DOHH2 (cell line): ENCODE measurements around the gene LSAMP.

Experiments used
- H3F3A ChIP-seq: fragments of 200-600 bp; sonication (generic), shearing (Covaris generic); 2 replicates; pipeline ENCODE4 v1.6.0; 2016; ENCODE audit warnings: antibody characterized with exemption, mild to moderate bottlenecking; ENCODE audit not compliant: control insufficient read depth, insufficient read depth
- H3K27ac ChIP-seq: fragments of 200-600 bp; sonication (generic); 2 replicates; pipeline ENCODE4 v1.5.1; 2014; ENCODE audit warnings: low read depth, mild to moderate bottlenecking, low read length, moderate library complexity
- H3K27me3 ChIP-seq: fragments of 200-600 bp; sonication (generic); 2 replicates; pipeline ENCODE4 v1.6.1; 2014; ENCODE audit warnings: mild to moderate bottlenecking, low read length, mixed read lengths; ENCODE audit not compliant: control insufficient read depth
- H3K36me3 ChIP-seq: fragments of 200-600 bp; sonication (generic); 2 replicates; pipeline ENCODE4 v1.6.1; 2014; ENCODE audit warnings: mild to moderate bottlenecking, low read length, moderate library complexity, mixed read lengths; ENCODE audit not compliant: control insufficient read depth
- H3K4me1 ChIP-seq: fragments of 200-600 bp; sonication (generic); 2 replicates; pipeline ENCODE4 v1.6.1; 2014; ENCODE audit warnings: mild to moderate bottlenecking, low read length, mixed read lengths; ENCODE audit not compliant: control insufficient read depth
- H3K4me2 ChIP-seq: fragments of 200-600 bp; sonication (generic); 2 replicates; pipeline ENCODE4 v1.6.0; 2014; ENCODE audit warnings: mild to moderate bottlenecking, low read length, moderate library complexity
- H3K4me3 ChIP-seq: fragments of 200-600 bp; sonication (generic); 2 replicates; pipeline ENCODE4 v1.5.1; 2014; ENCODE audit warnings: mild to moderate bottlenecking, low read length, mixed read lengths
- H3K79me2 ChIP-seq: fragments of 200-600 bp; sonication (generic); 2 replicates; pipeline ENCODE4 v1.6.1; 2014; ENCODE audit warnings: mild to moderate bottlenecking, low read length, mixed read lengths; ENCODE audit not compliant: control insufficient read depth
- H3K9me2 ChIP-seq: fragments of 200-600 bp; sonication (generic); replicated peaks from 2 replicates; pipeline ENCODE4 v1.6.1; 2014; ENCODE audit warnings: mild to moderate bottlenecking, low read length, mixed read lengths; ENCODE audit not compliant: control insufficient read depth
- H3K9me3 ChIP-seq: fragments of 200-600 bp; sonication (generic); 2 replicates; pipeline ENCODE4 v1.6.1; 2014; ENCODE audit warnings: antibody characterized with exemption, low read length, mixed read lengths; ENCODE audit not compliant: control insufficient read depth, insufficient read depth
- H4K20me1 ChIP-seq: fragments of 200-600 bp; sonication (generic); 2 replicates; pipeline ENCODE4 v1.6.0; 2014; ENCODE audit warnings: low read depth, mild to moderate bottlenecking, antibody characterized with exemption, low read length, moderate library complexity; ENCODE audit not compliant: control insufficient read depth, insufficient read depth
- CTCF ChIP-seq: fragments of 200-600 bp; sonication (generic); IDR thresholded peaks from one replicate; pipeline ENCODE4 v1.5.1; 2014; ENCODE audit warnings: antibody characterized with exemption, mild to moderate bottlenecking, low read depth, low read length; ENCODE audit not compliant: poor library complexity, severe bottlenecking
- EZH2phosphoT487 ChIP-seq: fragments of 200-600 bp; sonication (generic); IDR thresholded peaks from 2 replicates; pipeline ENCODE4 v1.6.1; 2017; ENCODE audit warnings: borderline replicate concordance, mild to moderate bottlenecking, antibody characterized with exemption, low read length, moderate library complexity, mixed read lengths

The LSAMP gene

DNA sequence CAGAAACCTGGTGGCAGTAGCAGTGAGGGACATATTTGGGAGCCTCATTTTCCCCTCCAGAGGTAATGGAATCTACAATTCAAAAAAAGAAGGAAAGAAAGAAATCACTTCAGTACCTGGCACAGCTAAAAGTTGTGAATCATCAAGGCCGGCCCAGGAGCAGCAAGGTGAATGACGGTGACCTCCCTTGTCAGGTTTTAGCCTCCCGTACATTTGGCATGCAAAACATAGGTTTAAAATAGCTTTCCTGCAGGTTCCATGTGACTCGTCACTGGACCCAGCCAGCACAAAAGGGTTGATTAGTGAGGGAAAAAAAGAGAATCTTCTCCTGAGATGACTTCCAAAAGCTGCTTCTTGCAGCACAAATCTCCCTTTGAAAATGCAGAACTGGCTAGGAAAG is 394.2 kb downstream of the LSAMP start:
- Histone ChIP-seq H4K20me1 (no peaks in the 10 kb centered on the region), H3K9me2 (no peaks in the 10 kb centered on the region), H3F3A (no peaks in the 10 kb centered on the region), H3K4me2 (no peak overlapping the region), H3K27me3 (no peaks in the 10 kb centered on the region), H3K4me3 (no peak overlapping the region), H3K36me3 (no peaks in the 10 kb centered on the region), H3K4me1 (no peaks in the 10 kb centered on the region), H3K9me3 (no peaks in the 10 kb centered on the region), H3K27ac (no peak overlapping the region), H3K79me2 (no peaks in the 10 kb centered on the region)
- no peak for TF ChIP-seq EZH2phosphoT487

DNA sequence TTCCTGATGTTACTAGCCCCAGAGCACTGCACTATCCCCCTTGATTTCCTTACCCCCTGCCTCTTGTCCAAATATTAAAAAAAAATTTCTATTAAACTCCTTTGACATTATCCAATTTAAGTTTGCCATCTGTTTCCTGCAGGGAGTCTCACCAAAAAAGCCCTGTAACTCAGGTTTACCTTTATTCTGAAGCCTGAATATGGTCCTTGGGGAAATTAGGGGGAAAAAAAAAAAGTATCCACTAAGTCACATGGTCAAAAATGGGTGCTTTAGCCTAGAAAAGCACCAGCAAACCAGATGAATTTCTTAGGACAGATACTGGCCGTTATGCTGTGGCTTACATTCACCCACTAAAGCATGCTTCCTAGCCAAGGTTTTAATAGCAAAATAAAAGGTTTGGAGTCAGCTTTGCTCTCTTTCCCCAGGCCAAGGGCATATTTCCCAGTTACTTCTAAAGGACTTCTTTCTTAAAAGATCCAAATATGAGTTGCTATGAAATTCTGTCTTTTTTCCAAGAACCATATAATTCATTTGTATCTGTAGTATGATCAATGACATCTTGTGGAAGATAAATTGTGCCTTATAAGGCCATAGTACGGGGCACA is 394.9 kb downstream of the LSAMP start:
- H3K79me2 ChIP-seq = no peaks in the 10 kb centered on the region
- H3K27me3 ChIP-seq = no peaks in the 10 kb centered on the region
- H3K9me3 ChIP-seq = no peaks in the 10 kb centered on the region
- H3K9me2 ChIP-seq = no peaks in the 10 kb centered on the region
- H3K27ac ChIP-seq = no peak overlapping the region
- H3K4me1 ChIP-seq = no peaks in the 10 kb centered on the region
- TF ChIP-seq CTCF = no peak
- no peak for TF ChIP-seq EZH2phosphoT487
- H4K20me1 ChIP-seq = no peaks in the 10 kb centered on the region
- no peaks in the 10 kb centered on the region for H3F3A ChIP-seq
- H3K36me3 ChIP-seq = no peaks in the 10 kb centered on the region
- H3K4me2 ChIP-seq = no peak overlapping the region
- H3K4me3 ChIP-seq = no peak overlapping the region

DNA sequence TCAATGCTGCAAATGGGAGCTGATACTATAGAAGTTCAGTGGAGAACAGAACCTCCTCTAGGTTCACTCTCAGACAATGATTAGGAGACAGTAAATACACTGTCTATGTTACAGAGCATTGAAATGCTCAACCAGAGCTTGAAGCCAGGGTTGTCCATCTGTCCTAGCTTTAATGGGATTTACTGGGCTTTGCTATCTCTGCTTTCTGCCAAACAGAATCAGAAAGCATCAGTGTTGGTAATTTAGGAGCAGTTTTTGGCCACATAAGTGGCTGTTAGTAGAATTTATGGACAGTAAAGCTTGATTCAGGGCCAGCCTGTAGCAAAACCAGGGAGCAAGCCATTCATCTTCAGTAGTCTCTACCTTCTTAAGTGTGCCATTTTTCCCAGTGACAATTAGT is 396.3 kb downstream of the LSAMP start:
- H3K27ac ChIP-seq = no peak overlapping the region
- no peaks in the 10 kb centered on the region for H3F3A ChIP-seq
- H4K20me1 ChIP-seq = no peaks in the 10 kb centered on the region
- H3K9me3 ChIP-seq = no peaks in the 10 kb centered on the region
- H3K4me1 ChIP-seq = no peaks in the 10 kb centered on the region
- no peak overlapping the region for H3K4me2 ChIP-seq
- no peaks in the 10 kb centered on the region for H3K36me3 ChIP-seq
- no peaks in the 10 kb centered on the region for H3K27me3 ChIP-seq
- H3K4me3 ChIP-seq = no peak overlapping the region
- no peaks in the 10 kb centered on the region for H3K79me2 ChIP-seq
- H3K9me2 ChIP-seq = no peaks in the 10 kb centered on the region
- no peak for TF ChIP-seq CTCF

DNA sequence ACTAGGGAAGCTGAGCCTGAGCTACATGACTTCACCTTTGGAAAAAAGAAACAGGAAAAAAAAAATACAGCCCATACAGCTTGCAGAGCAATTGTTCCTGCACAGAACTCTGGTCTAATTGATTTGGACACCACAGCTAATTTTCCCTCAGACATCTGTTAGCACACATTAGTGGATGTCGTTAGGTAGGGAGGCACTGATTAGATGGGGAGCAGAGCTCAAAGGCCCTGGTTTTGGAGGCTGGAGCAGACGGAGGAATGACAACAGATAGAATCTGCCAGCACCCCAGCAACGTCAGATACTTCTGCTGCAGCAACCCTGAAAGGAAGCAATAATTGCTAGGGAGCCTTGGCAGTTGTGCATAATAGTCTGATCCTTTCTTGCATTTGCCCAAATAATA is 398.9 kb downstream of the LSAMP start:
- H3K9me3 ChIP-seq = no peaks in the 10 kb centered on the region
- no peak overlapping the region for H3K27ac ChIP-seq
- no peaks in the 10 kb centered on the region for H3K9me2 ChIP-seq
- H3K4me1 ChIP-seq = no peaks in the 10 kb centered on the region
- no peak for TF ChIP-seq EZH2phosphoT487
- TF ChIP-seq CTCF = no peak
- H3K4me2 ChIP-seq = no peak overlapping the region
- H3K27me3 ChIP-seq = no peaks in the 10 kb centered on the region
- no peaks in the 10 kb centered on the region for H4K20me1 ChIP-seq
- no peaks in the 10 kb centered on the region for H3K79me2 ChIP-seq
- H3F3A ChIP-seq = no peaks in the 10 kb centered on the region
- H3K36me3 ChIP-seq = no peaks in the 10 kb centered on the region
- no peak overlapping the region for H3K4me3 ChIP-seq
